ENCODE data around the gene PPM1F. TPM values are rescaled to one million over a fixed set of nuclear protein-coding genes. Genes with fewer than 3 reads are reported as not detected.

Gene PPM1F
- total and polyA plus RNA-seq, 10 of the 15 experiments (the other 5 are each of a cell fraction or from before 2014, with no cell fraction given) = 0.55 to 26.3 (median 9.7) TPM

- H4K20me1 ChIP-seq (ENCODE audit: control insufficient read depth, insufficient read depth) = no peaks in the 10 kb centered on the region
- H3K4me2 ChIP-seq (ENCODE audit: control insufficient read depth, insufficient read depth) = no peak overlapping the region
- SMC1A ChIA-PET (ENCODE audit: uncharacterized antibody, unreplicated experiment) = interaction anchor here (0.8 to 2.2 kb wide), 7 partner anchors 9 to 983 kb away, joined by 3 to 10 read pairs (median 6); partner anchors contain the start of gene TOP3B
- H3K4me3 ChIP-seq = no peak overlapping the region
- no peaks in the 10 kb centered on the region for H3K27me3 ChIP-seq (replicated peaks in 1 of 2; ENCODE audit: control insufficient read depth in 2 of 2, insufficient read depth in 2 of 2, low read length in 1 of 2)
- 56% methylated on average over 6 of the region's 6 CpGs for WGBS (ENCODE audit: insufficient coverage, insufficient replicate concordance, low lambda C conversion rate, missing lambda C conversion rate)
- no peak overlapping the region for H3K27ac ChIP-seq (ENCODE audit: control insufficient read depth, insufficient read depth)
- in situ Hi-C loops (cut with MboI) = no loop called here
- H3K9me3 ChIP-seq (replicated peaks; ENCODE audit: control insufficient read depth, insufficient read depth, low read length) = no peaks in the 10 kb centered on the region
- FAIRE-seq (no peak), DNase-seq (ENCODE audit: low read depth, low spot score) (no peak), ATAC-seq (no peak)
- intact Hi-C loops (cut with micrococcal nuclease; ENCODE audit: unreplicated experiment) = loop anchor here (5.0 kb wide), 1 partner anchor 984 kb away; no protein-coding TSS in a partner anchor
- RAD21 ChIA-PET (ENCODE audit: unreplicated experiment) = interaction anchor here (0.6 to 1.8 kb wide), 10 partner anchors 88 to 1156 kb away, joined by 3 to 9 read pairs (median 4); no protein-coding TSS in a partner anchor
- no peak overlapping the region for H2AFZ ChIP-seq (ENCODE audit: control insufficient read depth, low read depth, low read length)
- H3K9ac ChIP-seq (ENCODE audit: control insufficient read depth, insufficient read depth, low read length) = no peak overlapping the region
- CTCF ChIA-PET = interaction anchor here (0.6 to 3.2 kb wide), 41 partner anchors 9 to 1162 kb away, joined by 3 to 47 read pairs (median 4); partner anchors contain the start of genes PPM1F and TOP3B
- POLR2A ChIA-PET = interaction anchor here (1.3 kb wide), 1 partner anchor 10 kb away, joined by 3 read pairs; no protein-coding TSS in a partner anchor
- TF ChIP-seq IKZF1 (conservative IDR thresholded peaks at IDR 0.05) = no peak
- TF ChIP-seq TCF7 (IDR thresholded peaks at IDR 0.05; ENCODE audit: borderline replicate concordance) = no peak
- no peak for TF ChIP-seq DPF2 (IDR thresholded peaks at IDR 0.05)
- no peak for TF ChIP-seq BCL11A (IDR thresholded peaks at IDR 0.05; ENCODE audit: low read depth, low read length)
- no peak for TF ChIP-seq PKNOX1 (IDR thresholded peaks at IDR 0.05)
- BruUV-seq (replicated peaks) = no TSS peak
- peaks cover 19 to 23% of the 10 kb centered on the region in 2 experiments for H3K36me3 ChIP-seq (ENCODE audit: control insufficient read depth in 2 of 2, insufficient read depth in 2 of 2, low read length in 1 of 2)
- H3K4me1 ChIP-seq (ENCODE audit: control insufficient read depth, insufficient read depth, low read length) = no peaks in the 10 kb centered on the region; the same call in 1 of the 2 replicates
- H3K79me2 ChIP-seq (ENCODE audit: control insufficient read depth, insufficient read depth, low read length) = no peaks in the 10 kb centered on the region
Observed at GRCh38 chr22:21972806-21973205, 20.2 kb upstream of the PPM1F start.

Data from GM12878 (cell line).